Heart left ventricle (tissue), 16 donors: ENCODE data around the gene DDRGK1. TPM values are rescaled to one million over a fixed set of nuclear protein-coding genes. Genes with fewer than 3 reads are reported as not detected.

Experiments
- ATAC-seq, 4 donors: fragments of 200-7000 bp; cut with Tn5 transposase; one replicate each; pipeline ENCODE4 v1.9.1; 2020 to 2022; ENCODE audit warnings: moderate library complexity in 4 of 4, mild to moderate bottlenecking in 3 of 4, moderate number of reproducible peaks in 1 of 4
- DNase-seq, 5 donors: peaks; one replicate each; pipeline ENCODE4 v3.0.0-alpha.2; 2020
- H3K27ac ChIP-seq, 12 donors: fragments of 200-600 bp; sonication (generic) in 4 of 12; one replicate each; pipeline versions ENCODE4 v1.5.0 to v1.8.0; 2016 to 2022; ENCODE audit warnings: mild to moderate bottlenecking in 2 of 12
- H3K27me3 ChIP-seq, 9 donors: fragments of 200-600 bp; sonication (generic) in 2 of 9; one replicate each; pipeline versions ENCODE4 v1.5.1 to v1.8.0; 2016 to 2022; ENCODE audit warnings: mild to moderate bottlenecking in 3 of 9
- H3K36me3 ChIP-seq, 9 donors: fragments of 200-600 bp; sonication (generic) in 2 of 9; one replicate each; pipeline versions ENCODE4 v1.5.0 to v1.8.0; 2018 to 2022; ENCODE audit warnings: mild to moderate bottlenecking in 2 of 9
- H3K4me1 ChIP-seq, 12 donors: fragments of 200-600 bp; sonication (generic) in 4 of 12; one replicate each; pipeline versions ENCODE4 v1.5.0 to v1.8.0; 2016 to 2022; ENCODE audit warnings: mild to moderate bottlenecking in 3 of 12
- H3K4me3 ChIP-seq, 12 donors: fragments of 200-600 bp; sonication (generic) in 4 of 12; one replicate each; pipeline versions ENCODE4 v1.5.0 to v1.8.0; 2017 to 2022; ENCODE audit warnings: mild to moderate bottlenecking in 9 of 12, moderate library complexity in 4 of 12
- H3K9me3 ChIP-seq, 12 donors: fragments of 200-600 bp; sonication (generic) in 4 of 12; one replicate each; pipeline versions ENCODE4 v1.5.0 to v1.8.0; 2016 to 2022; ENCODE audit warnings: mild to moderate bottlenecking in 1 of 12
- POLR2A ChIP-seq, 2 donors: fragments of 450-650 bp; IDR thresholded peaks; one replicate each; pipeline ENCODE4 v1.6.1; 2017; ENCODE audit warnings: antibody characterized with exemption in 2 of 2, mild to moderate bottlenecking in 2 of 2, moderate library complexity in 2 of 2
- WGBS, 4 donors: extraction: QIAGEN DNeasy Blood & Tissue Kit in 2 of 4; methylation state at CpG; one replicate each; pipeline versions ENCODE4 v1.1.5 to v1.1.7; 2013 to 2018; 5-methylcytosine and 5-hydroxymethylcytosine counted together
- intact Hi-C, 10 donors: fragments of 100-400 bp; cut with DNase I; formaldehyde crosslinking; loops; one replicate each; pipeline versions ENCODE4 v1.11.1 to v1.14.2; 2022
- polyA plus RNA-seq, 2 donors: library from polyadenylated mRNA; stranded (reverse); fragments of 200-250 nt; gene quantifications; one replicate each; pipeline ENCODE4 v1.2.3, GENCODE V29; 2013
- total RNA-seq, 9 donors: library from RNA; depleted of rRNA in 2 of 9; stranded (reverse); fragments of >200 nt in 2 of 9; fragmentation: NEBNext Ultra II Directional in 3 of 9; extraction: Animal tissue kit (Norgen Biotek cat#: 25700) in 3 of 9; gene quantifications; one replicate each; pipeline versions ENCODE4 v1.1.0 to v1.2.4, GENCODE V29; 2016 to 2023
- TF ChIP-seq, protein P1 (sequence below), 12 donors: fragments of 200-600 bp; sonication (generic) in 4 of 12; IDR thresholded peaks; one replicate each; pipeline versions ENCODE4 v1.5.0 to v1.8.0; 2018 to 2022; ENCODE audit warnings: antibody characterized with exemption in 12 of 12, mild to moderate bottlenecking in 5 of 12
- donor health status: ischemic (EF 13 %, LVEDD 7.1; RV severe dilation, severe dysfunction).
- donor health status: healthy with polysubstance abuse.
- donor health status: DM: no; HTN: yes; CAD: no.
- donor health status: DM: no; HTN: no; CAD: no.
- donor health status: ischemic (EF 25% LVEDD 6.9; RV normal size, moderate dysfunction).
- donor health status: ischemic (EF 25% LVEDD 5.7; RV mildly dilated, moderate dysfunction).
- donor health status: healthy.
- donor health status: DM: yes; HTN: yes; CAD: no.
- donor health status: ischemic (EF 35%, LVEDD 5.7; RV mildly dilated, moderate dysfunction).
- donor health status: nonischemic (EF 11% LVEDD 7.7; RV severe dilation, severe dysfunction).
- donor health status: DM: yes; HTN: yes; CAD: no.
- donor health status: PGD.
- donor health status: ischemic (EF 29% LVEDD 5.4; RV normal size, mild dysfunction).
- donor health status: nonischemic (EF 23%, LVEDD 6.1; RV moderate dilation, normal function).

The DDRGK1 gene
- total and polyA plus RNA-seq, 11 donors, result 25.1 to 78.3 (median 35.5) TPM

- TF ChIP-seq, protein P1, sequence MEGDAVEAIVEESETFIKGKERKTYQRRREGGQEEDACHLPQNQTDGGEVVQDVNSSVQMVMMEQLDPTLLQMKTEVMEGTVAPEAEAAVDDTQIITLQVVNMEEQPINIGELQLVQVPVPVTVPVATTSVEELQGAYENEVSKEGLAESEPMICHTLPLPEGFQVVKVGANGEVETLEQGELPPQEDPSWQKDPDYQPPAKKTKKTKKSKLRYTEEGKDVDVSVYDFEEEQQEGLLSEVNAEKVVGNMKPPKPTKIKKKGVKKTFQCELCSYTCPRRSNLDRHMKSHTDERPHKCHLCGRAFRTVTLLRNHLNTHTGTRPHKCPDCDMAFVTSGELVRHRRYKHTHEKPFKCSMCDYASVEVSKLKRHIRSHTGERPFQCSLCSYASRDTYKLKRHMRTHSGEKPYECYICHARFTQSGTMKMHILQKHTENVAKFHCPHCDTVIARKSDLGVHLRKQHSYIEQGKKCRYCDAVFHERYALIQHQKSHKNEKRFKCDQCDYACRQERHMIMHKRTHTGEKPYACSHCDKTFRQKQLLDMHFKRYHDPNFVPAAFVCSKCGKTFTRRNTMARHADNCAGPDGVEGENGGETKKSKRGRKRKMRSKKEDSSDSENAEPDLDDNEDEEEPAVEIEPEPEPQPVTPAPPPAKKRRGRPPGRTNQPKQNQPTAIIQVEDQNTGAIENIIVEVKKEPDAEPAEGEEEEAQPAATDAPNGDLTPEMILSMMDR (IDR thresholded peaks at IDR 0.05), result no peak
- no peak for TF ChIP-seq POLR2A (IDR thresholded peaks at IDR 0.05)
- no peak overlapping the region for H3K27ac ChIP-seq
- 86 to 92% (median 88%) methylated on average over 5 to 20 of the region's 20 CpGs for WGBS, 4 donors
- H3K36me3 ChIP-seq, result peaks cover 0 to 47% (median 31%) of the 10 kb centered on the region in 9 donors
- H3K27me3 ChIP-seq, result no peaks in the 10 kb centered on the region
- no peak for ATAC-seq
- intact Hi-C loops, result loop anchor here in 3 of 10 donors (10.0 kb wide), 2 partner anchors 51 to 91 kb away; no protein-coding TSS in a partner anchor
- no peak overlapping the region for H3K4me3 ChIP-seq
- DNase-seq, result no peak
- H3K4me1 ChIP-seq, result peaks cover 0 to 6% (median 0%) of the 10 kb centered on the region in 12 donors
- no peaks in the 10 kb centered on the region for H3K9me3 ChIP-seq
These were observed 19.7 kb upstream of the DDRGK1 start for GRCh38 chr20:3223994-3224680.

DNA sequence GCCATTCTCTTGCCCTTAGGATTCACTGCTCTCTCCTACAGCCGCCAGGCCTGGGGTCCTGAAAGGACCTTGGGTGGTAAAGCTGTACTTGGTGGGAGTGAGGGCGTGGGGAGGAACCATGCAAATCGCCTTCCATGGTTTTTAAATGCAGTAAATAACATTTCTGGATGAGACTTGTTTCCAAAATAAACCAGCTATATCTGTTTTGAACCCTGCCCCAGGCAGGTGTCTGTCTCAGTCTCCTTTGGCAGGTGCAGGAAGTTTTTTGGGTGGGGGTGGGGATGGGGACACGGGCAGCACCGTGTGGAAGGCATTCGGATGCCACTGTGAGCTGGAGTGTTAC lies 19.1 kb upstream of the DDRGK1 start:
- Histone ChIP-seq H3K4me1 (peaks cover 0 to 8% (median under 1%) of the 10 kb centered on the region in 12 donors), H3K27ac (no peak overlapping the region), H3K27me3 (no peaks in the 10 kb centered on the region), H3K4me3 (no peak overlapping the region), H3K9me3 (no peaks in the 10 kb centered on the region), H3K36me3 (peaks cover 0 to 47% (median 31%) of the 10 kb centered on the region in 9 donors)
- TF ChIP-seq, protein P1 (IDR thresholded peaks at IDR 0.05), result no peak
- no peak for TF ChIP-seq POLR2A (IDR thresholded peaks at IDR 0.05)
- 84 to 88% (median 87%) methylated on average over 6 of the region's 6 CpGs for WGBS, 4 donors
- ATAC-seq (no peak), DNase-seq (no peak)
- intact Hi-C loops, result loop anchor here in 3 of 10 donors (10.0 kb wide), 2 partner anchors 51 to 91 kb away; no protein-coding TSS in a partner anchor

- no peak overlapping the region for H3K4me3 ChIP-seq
These were observed 18.4 kb upstream of the DDRGK1 start for GRCh38 chr20:3222635-3223600.

More at GRCh38 chr20:3222635-3223600, 18.4 kb upstream of the DDRGK1 start:
- Histone ChIP-seq H3K27ac (no peak overlapping the region), H3K9me3 (no peaks in the 10 kb centered on the region), H3K4me1 (peaks cover 0 to 14% (median 3%) of the 10 kb centered on the region in 12 donors), H3K27me3 (no peaks in the 10 kb centered on the region), H3K36me3 (peaks cover 0 to 47% (median 31%) of the 10 kb centered on the region in 9 donors)
- 63 to 70% (median 64%) methylated on average over 23 to 25 of the region's 25 CpGs for WGBS, 4 donors
- intact Hi-C loops, result loop anchor here in 3 of 10 donors (10.0 kb wide), 2 partner anchors 52 to 92 kb away; no protein-coding TSS in a partner anchor
- TF ChIP-seq, protein P1 (IDR thresholded peaks at IDR 0.05), result no peak
- no peak for TF ChIP-seq POLR2A (IDR thresholded peaks at IDR 0.05)
- peak; percentile 71 to 89 (median 74) for ATAC-seq
- DNase-seq, result peak in 4 of 5 donors; percentile 52 to 78 (median 72)
